BE2C (cell line): ENCODE measurements around the gene REL.
"Not testable (repeated sequence)": the region's sequence is repeated elsewhere in the genome, so short reads cannot be mapped to it uniquely, and the experiment has no call there.

Experiments
- DNase-seq: peaks from one replicate; pipeline ENCODE4 v3.0.0-alpha.2; 2020
- H3K27me3 ChIP-seq: fragments of 250-450 bp; sonication (Bioruptor Pico); 2 replicates; pipeline ENCODE4 v1.5.1; 2020; ENCODE audit warnings: mild to moderate bottlenecking
- H3K36me3 ChIP-seq: fragments of 250-450 bp; sonication (Bioruptor Pico); 2 replicates; pipeline ENCODE4 v1.5.1; 2020; ENCODE audit warnings: mild to moderate bottlenecking
- H3K4me1 ChIP-seq: fragments of 250-450 bp; sonication (Bioruptor Pico); 2 replicates; pipeline ENCODE4 v1.5.1; 2020
- H3K4me3 ChIP-seq: 2 replicates; pipeline ENCODE4 v1.5.1; 2011; ENCODE audit warnings: low read depth, low read length
- H3K9me3 ChIP-seq: fragments of 250-450 bp; sonication (Bioruptor Pico); 2 replicates; pipeline ENCODE4 v1.5.1; 2020
- TF ChIP-seq, protein P1 (sequence below): IDR thresholded peaks from 2 replicates; pipeline ENCODE4 v1.5.1; 2012; ENCODE audit warnings: mild to moderate bottlenecking, low read depth, low read length

Gene REL

DNA sequence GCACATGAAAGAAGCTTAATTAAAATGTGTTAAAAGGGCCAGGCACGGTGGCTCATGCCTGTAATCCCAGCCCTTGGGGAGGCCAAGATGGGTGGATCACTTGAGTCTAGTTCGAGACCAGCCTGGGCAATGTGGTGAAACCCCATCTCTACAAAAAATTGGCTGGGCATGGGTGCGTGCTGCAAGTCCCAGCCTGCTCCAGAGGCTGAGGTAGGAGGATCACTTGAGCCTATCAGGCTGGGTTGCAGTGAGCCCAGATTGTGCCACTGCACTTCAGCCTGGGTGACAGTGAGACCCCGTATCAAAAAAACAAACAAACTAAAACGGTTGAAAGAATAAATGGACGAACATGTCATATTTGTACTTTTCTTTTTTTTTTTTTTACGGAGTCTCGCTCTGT is 26.0 kb downstream of the REL start:
- no peak overlapping the region for H3K4me3 ChIP-seq
- no peaks in the 10 kb centered on the region for H3K36me3 ChIP-seq
- no peaks in the 10 kb centered on the region for H3K9me3 ChIP-seq
- no peaks in the 10 kb centered on the region for H3K27me3 ChIP-seq
- no peaks in the 10 kb centered on the region for H3K4me1 ChIP-seq
- TF ChIP-seq, protein P1, sequence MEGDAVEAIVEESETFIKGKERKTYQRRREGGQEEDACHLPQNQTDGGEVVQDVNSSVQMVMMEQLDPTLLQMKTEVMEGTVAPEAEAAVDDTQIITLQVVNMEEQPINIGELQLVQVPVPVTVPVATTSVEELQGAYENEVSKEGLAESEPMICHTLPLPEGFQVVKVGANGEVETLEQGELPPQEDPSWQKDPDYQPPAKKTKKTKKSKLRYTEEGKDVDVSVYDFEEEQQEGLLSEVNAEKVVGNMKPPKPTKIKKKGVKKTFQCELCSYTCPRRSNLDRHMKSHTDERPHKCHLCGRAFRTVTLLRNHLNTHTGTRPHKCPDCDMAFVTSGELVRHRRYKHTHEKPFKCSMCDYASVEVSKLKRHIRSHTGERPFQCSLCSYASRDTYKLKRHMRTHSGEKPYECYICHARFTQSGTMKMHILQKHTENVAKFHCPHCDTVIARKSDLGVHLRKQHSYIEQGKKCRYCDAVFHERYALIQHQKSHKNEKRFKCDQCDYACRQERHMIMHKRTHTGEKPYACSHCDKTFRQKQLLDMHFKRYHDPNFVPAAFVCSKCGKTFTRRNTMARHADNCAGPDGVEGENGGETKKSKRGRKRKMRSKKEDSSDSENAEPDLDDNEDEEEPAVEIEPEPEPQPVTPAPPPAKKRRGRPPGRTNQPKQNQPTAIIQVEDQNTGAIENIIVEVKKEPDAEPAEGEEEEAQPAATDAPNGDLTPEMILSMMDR = no peak
- DNase-seq = no peak

GRCh38 chr2:60925994-60926740 is 44.8 kb downstream of the REL start:
- TF ChIP-seq, protein P1 = no peak
- H3K4me1 ChIP-seq = no peaks in the 10 kb centered on the region
- H3K4me3 ChIP-seq = no peak overlapping the region
- H3K27me3 ChIP-seq = no peaks in the 10 kb centered on the region
- H3K9me3 ChIP-seq = no peaks in the 10 kb centered on the region
- H3K36me3 ChIP-seq = no peaks in the 10 kb centered on the region
- no peak for DNase-seq

- Histone ChIP-seq H3K36me3 (no peaks in the 10 kb centered on the region), H3K9me3 (no peaks in the 10 kb centered on the region), H3K4me3 (no peak overlapping the region), H3K27me3 (no peaks in the 10 kb centered on the region), H3K4me1 (no peaks in the 10 kb centered on the region)
- no peak for DNase-seq
- TF ChIP-seq, protein P1 = no peak
Observed at GRCh38 chr2:60926741-60927552, 45.6 kb downstream of the REL start.

- not testable (repeated sequence) for H3K36me3 ChIP-seq, H3K4me3 ChIP-seq
Observed at GRCh38 chr2:60932061-60932460, 50.7 kb downstream of the REL start.

DNA sequence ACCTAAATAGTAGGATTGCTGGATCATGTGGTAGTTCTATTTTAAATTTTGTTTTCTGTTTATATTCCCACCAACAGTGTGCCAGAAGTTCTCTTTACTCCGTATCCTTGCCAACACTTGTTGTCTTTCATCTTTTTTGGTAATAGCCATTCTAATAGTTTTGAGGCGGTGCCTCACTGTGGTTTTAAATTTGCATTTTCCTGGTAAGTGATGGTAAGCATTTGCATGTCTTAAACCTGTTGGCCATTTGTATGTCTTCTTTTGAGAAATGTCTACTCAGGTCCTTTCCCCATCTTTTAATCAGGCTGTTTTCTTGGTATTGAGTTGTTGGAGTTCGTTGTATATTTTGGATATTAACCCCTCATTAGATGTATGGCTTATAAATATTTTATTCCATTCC is 51.6 kb downstream of the REL start:
- TF ChIP-seq, protein P1 = no peak
- Histone ChIP-seq H3K9me3 (no peaks in the 10 kb centered on the region), H3K27me3 (no peaks in the 10 kb centered on the region), H3K4me3 (no peak overlapping the region), H3K36me3 (no peaks in the 10 kb centered on the region), H3K4me1 (no peaks in the 10 kb centered on the region)
- no peak for DNase-seq

More at GRCh38 chr2:60932061-60932460, 50.7 kb downstream of the REL start:
- not testable (repeated sequence) for H3K27me3 ChIP-seq, DNase-seq, H3K9me3 ChIP-seq, H3K4me1 ChIP-seq

DNA sequence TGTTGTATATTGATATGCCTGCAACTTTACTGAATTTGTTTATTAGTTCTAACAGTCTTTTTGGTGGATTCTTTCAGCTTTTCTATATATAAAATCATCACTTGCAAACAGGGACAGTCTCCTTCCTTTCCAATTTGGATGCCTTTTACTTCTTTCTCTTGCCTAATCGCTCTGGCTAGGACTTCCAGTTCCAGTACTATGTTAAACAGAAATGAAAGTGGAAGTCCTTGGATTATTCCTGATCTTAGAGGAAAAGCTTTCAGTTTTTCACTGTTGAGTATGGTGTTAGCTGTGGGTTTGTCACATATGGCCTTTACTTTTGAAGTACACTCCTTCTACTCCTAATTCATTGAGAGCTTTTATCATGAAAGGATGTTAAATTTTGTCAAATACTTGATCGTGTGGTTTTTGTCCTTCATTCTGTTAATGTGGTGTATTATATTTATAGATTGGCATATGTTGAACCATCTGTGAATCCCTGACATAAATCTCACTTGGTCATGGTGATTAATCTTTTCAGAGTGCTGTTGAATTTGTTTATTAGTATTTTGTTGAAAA is 52.9 kb downstream of the REL start:
- no peaks in the 10 kb centered on the region for H3K9me3 ChIP-seq

More for the DNA sequence above, 52.9 kb downstream of the REL start:
- Histone ChIP-seq H3K4me3 (no peak overlapping the region), H3K36me3 (no peaks in the 10 kb centered on the region), H3K27me3 (no peaks in the 10 kb centered on the region), H3K4me1 (no peaks in the 10 kb centered on the region)
- TF ChIP-seq, protein P1 = no peak
- DNase-seq = no peak
